IPS-NIHi7 (cell line): Measurements from ENCODE around the gene CLIC1.
A peak's percentile ranks its signal among the peaks of the same experiment; 100 is the strongest.

Experiments
- DNase-seq: peaks from one replicate; pipeline ENCODE4 v3.0.0; 2012; ENCODE audit warnings: mixed read lengths; ENCODE audit errors: extremely low spot score

CLIC1 gene

DNA sequence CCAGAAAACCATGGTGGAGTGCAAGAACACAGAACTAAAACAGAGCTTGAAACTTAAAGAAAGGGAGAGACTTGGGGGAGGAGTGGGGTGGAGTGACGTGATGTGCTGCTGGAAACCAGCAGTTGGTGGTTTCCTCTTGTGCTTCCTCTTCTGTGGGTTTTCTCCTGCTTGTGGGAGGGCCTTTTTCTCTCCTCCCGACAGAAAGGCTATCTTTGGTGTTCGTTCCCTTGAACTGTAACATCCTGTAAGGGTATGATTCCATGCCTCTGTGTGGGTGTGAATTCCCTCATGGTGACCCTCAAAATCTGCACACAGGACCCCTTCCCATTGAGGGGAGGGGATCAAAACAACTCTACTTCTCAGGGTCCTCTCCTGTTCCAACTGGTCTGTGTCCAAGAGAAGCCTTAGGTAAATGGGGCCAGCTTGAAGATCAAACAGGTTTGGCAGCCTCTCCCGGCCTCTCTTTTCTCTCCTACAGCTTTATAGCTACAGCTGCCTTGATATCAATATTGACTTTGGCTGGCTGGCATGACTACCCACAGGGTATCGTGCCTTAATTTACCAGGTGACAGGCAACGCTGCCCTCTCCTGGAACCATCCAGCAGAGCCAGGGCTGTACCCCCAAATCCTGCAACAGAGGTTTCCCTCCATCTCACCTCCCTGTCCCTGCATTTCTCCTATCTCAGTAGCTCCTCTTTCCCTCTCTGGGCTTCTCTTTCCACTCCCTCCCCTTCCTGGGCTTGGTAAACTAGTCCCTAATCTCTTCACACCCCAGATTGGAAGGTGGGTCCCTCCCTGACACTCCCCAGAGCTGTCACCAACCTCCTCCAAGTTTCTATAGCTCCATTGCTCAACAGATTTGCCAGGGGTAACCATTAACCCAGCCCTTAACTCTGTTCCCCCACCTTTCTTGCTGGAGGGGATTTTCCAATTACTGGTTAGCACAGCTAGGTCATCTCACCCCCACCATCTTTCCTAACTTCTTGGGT, 2.0 kb upstream of the CLIC1 start:
- DNase-seq = no peak

DNA sequence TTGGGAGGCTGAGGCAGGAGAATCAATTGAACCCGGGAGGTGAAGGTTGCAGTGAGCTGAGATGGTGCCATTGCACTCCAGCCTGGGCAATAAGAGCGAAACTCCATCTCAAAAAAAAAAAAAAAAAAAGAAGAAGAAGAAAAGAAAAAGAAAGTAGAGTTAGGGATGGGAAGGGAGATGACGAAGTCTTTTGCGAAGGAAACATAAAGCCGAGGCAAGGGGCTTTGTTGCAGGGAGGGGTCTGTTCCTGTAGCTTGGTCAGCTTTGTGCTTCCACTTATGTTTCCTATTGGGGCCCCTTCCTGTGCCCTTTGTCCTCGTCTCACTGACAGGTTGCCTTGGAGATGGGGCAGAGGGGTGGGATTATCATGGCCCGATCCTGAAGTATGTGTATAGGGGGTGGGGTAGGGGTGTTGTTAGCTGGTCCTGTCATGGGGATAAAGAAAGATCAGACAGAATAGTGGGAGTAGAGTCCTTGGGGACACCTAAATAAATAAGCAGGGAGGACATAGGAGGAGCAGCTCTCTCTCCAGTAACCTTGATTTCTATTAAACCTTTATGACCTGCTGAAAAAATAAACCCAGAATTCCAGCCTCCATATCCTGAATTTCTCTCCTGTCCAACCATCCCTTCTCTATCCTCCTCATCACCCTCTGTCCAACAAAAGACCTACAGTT, 1.1 kb upstream of the CLIC1 start:
- DNase-seq = no peak

DNA sequence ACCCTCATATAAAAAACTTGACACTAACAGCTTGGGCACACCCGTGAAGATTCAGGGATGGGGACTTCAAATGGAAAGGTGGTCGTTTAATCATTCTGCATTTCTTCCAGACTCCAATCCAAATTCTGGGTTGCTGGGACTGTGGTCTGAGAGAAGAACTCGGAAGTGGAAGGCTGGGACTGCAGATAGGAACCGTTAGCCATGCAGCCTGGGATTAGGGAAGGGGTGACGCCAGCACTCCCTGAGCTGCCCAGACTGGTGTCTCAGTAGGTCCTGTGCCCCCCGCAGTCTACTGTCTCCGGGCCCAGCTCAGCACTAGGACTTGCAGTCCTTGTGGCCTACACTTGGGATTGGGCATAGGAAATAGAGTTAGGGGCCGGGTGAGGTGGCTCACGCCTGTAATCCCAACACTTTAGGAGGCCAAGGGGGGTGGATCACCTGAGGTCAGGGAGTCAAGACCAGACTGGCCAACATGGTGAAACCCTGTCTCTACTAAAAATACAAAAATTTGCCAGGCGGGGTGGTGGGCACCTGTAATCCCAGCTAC, 511 bp upstream of the CLIC1 start:
- no peak for DNase-seq

DNA sequence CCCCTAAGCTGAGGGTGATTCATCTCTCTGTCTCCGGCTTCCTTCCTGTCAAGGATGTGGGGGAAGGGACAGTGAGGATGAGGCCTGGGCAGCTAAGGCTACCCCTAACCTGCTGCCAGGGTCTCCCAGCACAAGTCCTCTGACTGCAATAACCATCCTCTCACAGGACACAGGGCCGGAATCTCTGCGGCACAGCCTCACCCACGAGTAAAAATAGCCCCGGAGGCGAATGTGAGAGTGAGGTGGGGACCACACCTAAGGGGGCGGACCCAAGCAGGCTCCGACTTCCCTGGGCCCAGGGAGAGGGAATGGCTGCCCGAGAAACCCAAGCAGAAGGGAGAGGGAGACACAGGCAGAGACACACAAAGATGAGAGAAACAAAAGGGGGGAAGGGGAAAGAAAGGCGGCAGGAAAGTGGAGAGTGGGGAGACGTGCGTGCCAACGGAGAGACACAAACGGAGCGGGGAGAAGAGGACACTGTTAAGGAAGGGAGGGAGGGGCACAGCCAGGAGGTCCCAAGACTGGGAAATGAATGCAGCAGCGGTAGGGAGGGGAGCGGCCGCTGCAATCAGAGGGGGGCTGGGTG, 1.4 kb downstream of the CLIC1 start:
- DNase-seq = peak; percentile 82

DNA sequence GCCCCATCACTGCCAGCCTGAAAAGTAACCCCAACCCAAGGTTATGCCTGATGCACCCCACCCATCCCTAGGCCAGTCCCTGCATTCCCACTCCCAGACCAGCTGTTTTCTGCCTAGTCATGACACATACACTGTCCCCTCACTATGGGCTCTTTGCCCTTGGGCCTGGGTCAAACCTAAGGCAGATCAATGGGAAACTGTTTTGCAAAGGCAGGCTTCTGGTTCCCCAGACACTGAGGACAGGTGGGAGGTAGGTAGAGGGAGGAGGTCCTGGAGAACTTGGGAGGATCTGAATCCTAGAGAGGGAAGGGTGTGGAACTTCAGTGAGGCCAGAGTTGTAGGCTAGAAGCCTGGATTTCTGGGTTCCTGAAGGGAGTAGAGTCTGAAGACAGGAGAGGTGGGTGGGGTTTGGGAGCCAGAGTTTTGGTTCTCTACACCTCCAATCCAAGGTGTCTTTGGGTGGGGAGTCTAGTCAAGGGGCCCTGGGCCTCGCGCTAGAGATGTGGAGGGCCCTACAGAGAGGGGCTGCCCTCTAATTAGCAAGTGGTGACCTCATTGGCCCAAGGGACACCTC, 2.0 kb downstream of the CLIC1 start:
- no peak for DNase-seq

DNA sequence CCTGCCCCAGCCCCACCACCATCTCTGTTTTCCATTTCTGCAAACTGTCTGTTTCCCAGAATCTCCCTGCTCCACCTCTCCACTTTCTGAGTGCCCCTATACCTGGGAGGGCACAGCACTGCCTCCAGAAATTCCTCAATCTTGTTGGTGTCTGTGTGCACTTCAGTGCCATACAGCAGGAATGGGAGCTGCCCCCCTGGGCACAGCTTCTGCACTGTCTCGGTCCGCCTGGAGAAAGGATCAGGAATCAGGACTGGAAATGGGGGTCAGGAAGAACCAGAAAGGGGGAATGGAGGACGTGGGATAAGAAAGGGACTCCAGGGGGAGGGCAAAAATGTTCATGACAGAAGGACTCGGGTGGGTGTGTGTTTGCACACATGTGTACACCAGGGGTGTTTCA, 2.6 kb downstream of the CLIC1 start:
- no peak for DNase-seq

DNA sequence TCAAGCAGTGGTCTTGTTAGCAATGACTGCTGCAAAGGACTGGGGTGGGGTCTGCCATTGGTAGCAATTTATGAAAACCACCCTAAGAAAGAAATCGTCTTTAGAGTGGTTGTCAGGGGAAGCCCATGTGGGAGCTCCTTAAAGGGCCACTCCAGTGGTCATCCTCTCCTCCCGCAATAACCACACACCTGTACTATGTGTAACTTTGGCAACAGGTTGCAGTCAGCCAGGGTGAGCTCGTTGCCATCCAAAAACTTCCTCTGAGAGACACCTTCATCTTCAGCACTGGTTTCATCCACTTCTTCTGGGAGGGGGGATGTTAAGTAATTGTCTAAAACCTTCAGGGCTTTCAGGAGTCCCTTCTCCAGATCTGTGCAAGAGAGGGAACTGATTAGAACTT, 4.3 kb downstream of the CLIC1 start:
- no peak for DNase-seq

DNA sequence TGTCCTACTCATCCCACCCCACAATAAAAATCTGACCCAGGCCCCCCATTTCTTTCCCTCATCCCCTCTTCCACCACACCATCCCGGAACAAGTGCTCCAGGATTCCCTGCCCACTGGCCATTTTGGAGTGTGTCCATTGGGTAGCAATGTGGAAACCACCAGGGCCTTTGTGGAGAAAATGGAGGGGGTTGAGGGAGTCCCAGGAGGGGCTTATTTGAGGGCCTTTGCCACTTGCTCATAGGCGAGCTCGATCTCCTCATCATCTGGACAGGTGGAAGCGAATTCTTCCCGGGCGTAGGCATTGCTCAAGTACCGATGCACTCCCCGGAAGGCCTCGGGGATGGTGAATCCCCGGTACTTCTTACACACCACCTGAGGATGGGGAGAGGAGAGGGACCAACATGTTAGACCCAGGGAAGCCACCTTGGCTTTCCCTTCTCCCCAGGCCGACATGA, 5.7 kb downstream of the CLIC1 start:
- DNase-seq = no peak

DNA sequence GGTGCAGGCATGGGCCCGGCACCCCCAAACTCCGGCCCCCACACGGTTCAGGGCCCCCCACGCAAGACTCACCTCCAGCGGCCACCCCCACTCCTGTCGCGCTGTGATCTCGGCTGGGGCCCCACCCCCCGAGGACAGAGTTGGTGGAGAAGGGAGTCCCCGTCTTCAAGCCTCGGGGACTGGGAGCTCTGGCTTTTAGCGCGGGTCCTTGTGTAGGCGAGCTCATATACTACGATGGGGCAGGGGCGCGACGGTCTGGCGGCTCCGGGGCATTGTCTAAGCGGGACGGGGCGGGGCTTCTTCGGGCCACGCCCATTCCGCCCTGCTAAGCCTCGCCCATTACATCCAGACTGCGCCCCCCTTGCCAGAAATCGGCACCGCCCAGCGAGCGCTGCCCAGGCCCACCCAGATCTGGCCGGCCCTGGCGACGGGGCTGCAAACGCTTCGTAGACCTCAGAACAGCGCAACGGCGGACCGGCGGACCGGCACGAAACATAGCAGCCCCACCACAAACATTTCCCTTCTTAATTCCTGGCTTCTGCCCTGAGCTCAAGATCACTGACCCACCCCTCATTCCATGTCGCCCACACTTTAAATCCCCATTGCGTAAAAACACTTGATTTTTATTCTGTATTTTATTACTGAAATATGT, 6.2 kb downstream of the CLIC1 start:
- peak; percentile 90 for DNase-seq

DNA sequence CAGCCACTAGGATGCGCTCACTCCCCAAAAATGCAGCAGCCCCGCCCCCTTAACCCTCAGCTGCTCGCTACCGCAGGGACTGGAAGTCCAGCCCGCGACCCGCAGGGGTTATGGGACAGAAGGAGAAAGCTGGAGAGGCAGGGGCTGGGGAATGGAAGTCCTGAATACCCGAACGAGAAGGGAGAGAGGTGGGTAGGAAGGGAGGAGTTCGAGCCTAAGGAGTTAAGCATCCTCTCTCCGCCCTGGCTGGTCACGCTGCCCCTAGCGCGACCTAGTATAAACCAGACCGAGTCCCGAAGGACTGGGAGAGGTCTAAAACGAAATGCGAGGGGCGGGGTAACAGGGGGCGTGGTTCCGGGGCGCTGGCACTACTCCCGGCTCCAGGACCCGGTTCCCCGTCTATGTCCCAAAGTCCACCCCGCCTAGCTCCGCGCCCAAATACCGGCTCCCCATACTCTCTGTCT, 6.8 kb downstream of the CLIC1 start:
- peak; percentile 87 for DNase-seq

DNA sequence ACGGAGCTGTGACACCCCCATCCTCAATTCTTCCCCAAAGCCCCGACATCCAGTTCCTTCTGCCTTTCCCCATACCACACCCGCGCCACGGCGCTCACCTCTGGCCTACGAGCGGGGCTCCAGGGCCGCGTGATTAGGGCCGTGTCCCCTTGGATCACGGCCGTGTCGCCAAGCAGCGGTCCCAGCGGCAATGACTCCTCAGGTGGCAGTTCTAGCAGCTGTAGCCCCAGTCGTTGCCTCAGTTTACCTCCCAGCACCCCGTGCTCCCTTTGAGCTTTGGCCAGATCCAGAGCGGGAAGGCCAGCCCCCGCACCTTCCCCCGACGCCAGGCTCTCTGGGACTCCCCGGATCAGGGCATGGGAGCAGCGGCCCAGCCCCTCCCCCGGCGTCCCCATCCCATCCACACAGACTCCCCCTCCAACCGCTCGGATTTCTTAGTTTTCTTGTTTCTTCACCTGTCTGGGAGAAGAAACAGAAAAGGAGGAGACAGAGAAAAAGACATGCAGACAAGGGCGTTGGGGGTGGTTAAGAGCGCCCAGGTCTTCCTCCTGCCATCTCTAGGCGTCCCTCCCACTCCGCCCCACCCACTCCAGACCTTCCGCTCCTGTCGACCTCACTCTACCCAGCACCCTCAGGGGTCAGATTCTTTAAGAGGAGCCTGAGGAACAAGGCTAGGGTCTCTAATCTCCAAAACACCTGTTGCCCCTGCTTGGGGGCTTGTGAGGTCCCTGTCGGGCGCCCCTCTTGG, 7.4 kb downstream of the CLIC1 start, which contains the start of gene DDAH2:
Gene DDAH2 (minus strand): TSS at position 533 of the 748 bp plus-strand sequence. CDS start 138 bp downstream, at position 395.
- no peak for DNase-seq

DNA sequence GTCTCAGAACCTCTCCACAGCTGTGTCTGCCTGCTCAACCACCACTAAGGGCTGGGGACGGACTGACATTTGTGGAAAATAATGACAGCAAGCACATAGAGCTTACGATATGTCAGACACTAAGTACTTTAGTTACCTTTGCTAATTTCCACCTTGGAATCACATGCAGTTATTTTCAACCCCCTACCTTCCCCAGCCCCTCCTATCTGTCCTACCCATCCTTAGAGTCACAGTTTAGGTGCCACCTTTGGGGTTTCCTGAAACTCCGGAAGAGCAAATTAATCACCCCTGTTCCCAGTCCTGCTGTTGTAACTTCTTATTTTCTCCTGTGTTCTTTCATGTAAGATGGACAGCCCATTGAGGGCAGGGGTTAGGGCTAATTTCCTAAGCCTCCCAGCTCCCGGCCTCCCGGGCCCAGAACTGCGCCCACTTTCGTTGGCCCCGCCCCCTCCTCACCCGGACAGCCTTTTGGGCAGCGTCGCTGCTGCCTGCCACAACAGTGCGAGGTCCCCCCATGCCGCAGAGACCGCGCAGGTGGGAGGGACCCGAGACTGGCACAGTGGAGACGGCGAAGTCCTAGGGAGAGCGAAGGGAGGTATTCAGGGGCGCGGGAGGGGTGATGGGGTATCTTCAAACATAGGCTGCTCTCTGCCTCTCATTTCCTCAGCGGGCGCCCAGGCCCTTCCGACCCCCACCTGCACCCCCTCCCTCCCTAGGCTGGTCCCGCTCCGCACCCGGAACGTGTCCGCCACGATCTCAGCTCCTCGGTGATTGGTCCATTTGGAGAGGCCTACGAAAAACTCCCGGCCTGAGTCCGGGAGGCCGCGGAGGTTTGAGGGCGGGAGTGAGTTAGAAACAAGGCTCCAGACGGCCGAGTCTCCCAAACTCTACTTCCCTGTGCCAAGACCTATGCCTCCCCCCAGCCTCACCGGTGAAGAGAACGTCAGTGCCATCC, 8.3 kb downstream of the CLIC1 start:
- DNase-seq = no peak

DNA sequence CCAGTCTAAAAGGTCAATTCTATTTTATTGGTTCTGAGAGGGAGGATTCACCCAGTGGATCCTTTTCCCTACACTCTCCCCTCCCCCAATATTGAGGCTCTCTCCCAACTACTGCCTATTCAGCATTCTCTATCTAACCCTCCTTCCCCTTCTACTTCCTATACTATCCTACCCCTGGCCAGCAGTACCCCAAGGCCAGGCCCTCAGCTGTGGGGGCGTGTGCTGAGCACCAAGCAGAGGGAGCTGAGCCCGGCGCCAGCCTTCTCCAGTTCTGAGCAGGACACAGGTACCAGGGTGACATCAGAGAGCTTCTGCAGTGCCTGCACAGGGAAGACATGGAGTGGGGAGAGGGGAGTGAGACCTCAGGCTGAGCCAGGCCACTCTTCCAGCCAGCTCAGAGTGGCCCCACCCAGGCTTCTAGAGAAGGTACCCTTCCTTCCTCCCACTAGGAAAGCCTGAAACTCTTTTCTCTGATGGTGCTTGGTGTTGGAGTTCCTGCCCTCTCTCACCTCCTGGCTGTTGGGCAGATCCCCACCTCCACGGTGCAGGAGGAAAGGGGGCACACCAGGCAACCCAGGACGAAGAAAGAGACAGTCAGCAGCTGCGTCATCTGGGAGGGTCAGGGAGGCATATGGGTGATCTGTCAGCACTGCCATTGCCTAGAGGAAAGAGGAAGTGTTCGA, 9.2 kb downstream of the CLIC1 start:
- DNase-seq = no peak

DNA sequence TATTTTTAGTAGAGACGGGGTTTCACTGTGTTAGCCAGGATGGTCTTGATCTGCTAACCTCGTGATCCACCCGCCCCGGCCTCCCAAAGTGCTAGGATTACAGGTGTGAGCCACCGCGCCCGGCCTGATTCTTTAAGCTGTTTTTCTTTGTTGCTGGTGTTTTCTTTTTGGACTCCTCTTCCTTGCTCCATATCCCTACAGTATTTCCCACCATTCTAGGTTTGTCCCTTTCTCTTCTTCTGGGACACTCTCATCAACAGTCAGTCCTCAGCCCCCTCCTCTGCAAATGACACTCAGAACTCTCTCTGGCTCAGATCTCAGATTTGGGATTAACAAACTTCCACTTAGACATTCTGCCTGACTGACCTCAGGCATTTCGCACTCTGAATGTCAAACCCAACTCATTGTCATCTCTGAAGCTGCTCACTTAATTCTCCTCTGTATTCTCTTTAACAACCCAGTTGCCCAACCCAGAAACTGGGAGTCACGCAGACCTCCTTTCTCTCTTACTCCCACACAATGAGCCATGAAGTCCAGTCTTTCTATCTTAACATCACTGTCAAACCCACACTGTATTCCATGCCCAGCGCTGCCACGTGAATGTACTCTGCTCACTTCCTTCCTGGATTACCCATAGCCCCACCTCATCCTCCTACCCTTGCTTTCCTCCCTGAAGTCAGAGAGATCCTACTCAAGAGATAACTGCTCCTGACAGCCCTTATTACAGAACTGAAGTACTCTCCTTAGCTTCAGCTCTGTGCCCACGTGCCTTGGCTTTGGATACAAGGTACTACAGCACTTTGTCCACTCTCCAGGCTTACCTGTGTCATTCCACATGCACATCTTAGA, 10.6 kb downstream of the CLIC1 start:
- DNase-seq = no peak

DNA sequence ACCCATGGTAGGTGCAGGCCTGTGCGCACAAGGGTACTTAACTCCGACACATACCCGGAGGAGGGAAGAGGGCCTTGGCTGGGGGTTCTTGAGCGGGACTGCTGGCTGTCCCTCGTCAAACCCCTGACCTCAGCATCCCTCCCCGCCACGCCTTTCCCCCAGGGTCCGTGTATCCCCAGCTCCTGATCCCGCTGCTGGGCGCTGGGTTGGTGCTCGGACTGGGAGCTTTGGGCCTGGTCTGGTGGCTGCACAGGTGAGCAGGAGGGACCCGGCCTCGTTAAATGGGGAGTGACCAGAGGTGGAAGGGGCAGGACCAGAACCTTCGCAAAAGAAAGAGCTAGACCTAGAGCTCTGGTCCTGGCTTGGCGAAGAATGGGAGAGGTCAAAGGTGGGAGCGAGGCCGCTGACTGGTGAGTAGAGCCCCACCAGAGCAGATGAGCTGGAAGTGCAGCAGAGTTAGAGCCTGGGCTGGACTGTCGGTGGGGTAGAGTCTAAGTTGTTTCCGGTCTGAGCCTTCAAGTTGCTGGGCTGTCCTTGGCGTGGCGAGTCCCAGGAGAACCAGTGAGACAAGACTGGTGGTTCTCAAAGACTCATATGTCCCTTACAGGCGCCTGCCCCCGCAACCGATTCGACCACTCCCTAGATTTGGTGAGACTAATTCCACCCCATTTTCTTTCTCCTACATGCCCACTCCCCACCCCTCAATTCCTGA, 12.2 kb downstream of the CLIC1 start:
- no peak for DNase-seq

DNA sequence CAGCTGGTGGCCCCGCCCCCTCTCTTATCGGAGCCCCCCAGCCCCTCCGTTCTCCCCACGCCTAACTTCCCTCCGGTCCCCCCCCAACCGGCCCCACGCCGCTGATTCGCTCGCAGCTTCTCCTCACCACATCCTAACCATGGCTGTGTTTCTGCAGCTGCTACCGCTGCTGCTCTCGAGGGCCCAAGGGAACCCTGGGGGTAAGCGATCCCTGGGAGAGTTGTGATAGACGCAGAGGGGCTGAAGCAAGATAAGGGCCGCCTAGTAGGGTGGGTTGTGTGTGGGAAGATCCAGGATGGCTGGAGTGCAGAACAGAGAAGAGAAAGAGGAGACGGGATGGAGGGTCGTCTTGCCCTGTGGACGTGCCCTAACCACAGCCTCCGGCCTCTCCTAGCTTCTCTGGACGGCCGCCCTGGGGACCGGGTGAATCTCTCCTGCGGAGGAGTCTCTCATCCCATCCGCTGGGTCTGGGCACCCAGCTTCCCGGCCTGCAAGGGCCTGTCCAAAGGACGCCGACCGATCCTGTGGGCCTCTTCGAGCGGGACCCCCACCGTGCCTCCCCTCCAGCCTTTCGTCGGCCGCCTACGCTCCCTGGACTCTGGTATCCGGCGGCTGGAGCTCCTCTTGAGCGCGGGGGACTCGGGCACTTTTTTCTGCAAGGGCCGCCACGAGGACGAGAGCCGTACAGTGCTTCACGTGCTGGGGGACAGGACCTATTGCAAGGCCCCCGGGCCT, 12.9 kb downstream of the CLIC1 start, which contains the start of gene MPIG6B:
Gene MPIG6B (plus strand): TSS at position 129 of the 735 bp plus-strand sequence. CDS start 11 bp downstream, at position 140.
- DNase-seq = no peak
